ENCODE data around the gene GATB. TPM values are rescaled to one million over a fixed set of nuclear protein-coding genes. Genes with fewer than 3 reads are reported as not detected.

Gene GATB
- total RNA-seq, 6 experiments from 2014 or later: 23.1 to 28.2 (median 24.4) TPM

DNA sequence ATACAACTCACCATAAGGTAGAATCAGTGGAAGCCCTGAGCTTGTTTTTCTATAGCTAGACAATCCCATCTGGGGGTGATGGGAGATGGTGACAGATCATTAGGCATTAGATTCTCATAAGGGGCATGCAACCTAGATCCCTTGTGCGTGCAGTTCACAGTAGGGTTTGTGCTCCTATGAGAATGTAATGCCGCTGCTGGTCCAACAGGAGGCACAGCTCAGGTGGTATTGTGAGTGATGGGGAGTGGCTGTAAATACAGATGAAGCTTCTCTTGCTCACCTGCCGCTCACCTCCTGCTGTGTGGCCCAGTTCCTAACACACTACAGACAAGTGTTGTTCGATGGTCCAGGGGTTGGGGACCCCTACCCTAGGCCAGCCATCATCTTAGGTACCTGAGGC is 5.9 kb upstream of the GATB start:
- Mint-ChIP-seq H3K4me3 (no peak overlapping the region), H3K27me3 (ENCODE audit: insufficient read depth) (peaks cover 4% of the 10 kb centered on the region; the same call in 1 of the 2 replicates)
- TF ChIP-seq CTCF (IDR thresholded peaks at IDR 0.05): peak; percentile 40

DNA sequence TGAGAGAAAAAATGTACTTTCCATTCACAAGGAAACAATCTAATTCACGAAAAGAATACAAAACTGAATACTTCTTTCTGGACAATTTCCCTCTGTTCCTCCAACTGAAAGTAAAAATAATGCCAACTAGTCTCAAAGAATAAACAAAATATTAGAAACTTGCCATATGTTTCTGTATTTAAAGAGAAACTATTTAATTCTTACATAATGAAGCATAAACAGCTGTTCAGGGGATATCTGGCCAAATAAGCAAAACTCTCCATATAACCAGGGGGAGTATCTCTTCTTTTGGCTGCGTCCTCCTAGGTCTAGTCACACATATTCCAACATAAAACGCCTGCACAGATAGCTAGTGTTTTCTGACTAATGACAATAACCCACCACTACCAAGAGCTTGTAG is 805 bp downstream of the GATB start:
- peak overlapping the region; percentile 98 for H3K27ac Mint-ChIP-seq
- H3K27me3 Mint-ChIP-seq (ENCODE audit: insufficient read depth): no peaks in the 10 kb centered on the region; the same call in 1 of the 2 replicates
- no peak for TF ChIP-seq CTCF (IDR thresholded peaks at IDR 0.05)
- H3K9me3 Mint-ChIP-seq: no peaks in the 10 kb centered on the region
- peaks cover 25% of the 10 kb centered on the region for H3K4me1 Mint-ChIP-seq (ENCODE audit: low read depth)
- no peak for DNase-seq
- peak overlapping the region; percentile 99 for H3K4me3 Mint-ChIP-seq
- H3K36me3 Mint-ChIP-seq (ENCODE audit: low read depth): no peaks in the 10 kb centered on the region; the same call in 1 of the 2 replicates

More for the DNA sequence above, 5.9 kb upstream of the GATB start:
- H3K36me3 Mint-ChIP-seq (ENCODE audit: low read depth): no peaks in the 10 kb centered on the region
- no peak for DNase-seq
- H3K9me3 Mint-ChIP-seq: no peaks in the 10 kb centered on the region
- H3K4me1 Mint-ChIP-seq (ENCODE audit: low read depth): peaks cover 7% of the 10 kb centered on the region
- H3K27ac Mint-ChIP-seq: no peak overlapping the region

DNA sequence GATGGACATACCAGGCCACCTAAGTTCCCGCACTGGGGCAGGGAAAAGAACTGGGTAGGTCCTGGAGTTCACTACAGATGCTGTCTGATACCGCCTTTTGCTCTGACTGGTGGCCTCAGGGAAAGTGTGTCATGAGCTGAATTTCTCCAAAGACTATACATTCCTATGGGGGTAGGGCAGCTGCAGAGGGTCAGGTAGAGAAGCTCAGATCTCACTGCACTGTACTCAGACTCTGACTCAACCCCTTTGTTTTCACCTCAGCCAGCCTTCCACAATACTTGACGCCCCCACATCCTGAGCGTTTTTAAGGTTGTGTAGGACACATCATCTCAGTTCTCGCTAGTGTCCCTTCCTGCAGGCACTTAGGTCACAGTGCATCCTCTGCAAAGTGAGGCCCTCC is 7.8 kb downstream of the GATB start:
- Mint-ChIP-seq H3K4me3 (peak overlapping the region; percentile 18), H3K27me3 (ENCODE audit: insufficient read depth) (no peaks in the 10 kb centered on the region)
- TF ChIP-seq CTCF (IDR thresholded peaks at IDR 0.05): no peak

GRCh38 chr4:151750156-151750555 is 10.7 kb downstream of the GATB start:
- no peaks in the 10 kb centered on the region for H3K9me3 Mint-ChIP-seq
- no peaks in the 10 kb centered on the region for H3K27me3 Mint-ChIP-seq (ENCODE audit: insufficient read depth)
- peaks cover 51% of the 10 kb centered on the region for H3K4me1 Mint-ChIP-seq (ENCODE audit: low read depth)
- no peak for DNase-seq
- TF ChIP-seq CTCF (IDR thresholded peaks at IDR 0.05): no peak
- H3K36me3 Mint-ChIP-seq (ENCODE audit: low read depth): peaks cover 28% of the 10 kb centered on the region
- no peak overlapping the region for H3K4me3 Mint-ChIP-seq
- H3K27ac Mint-ChIP-seq: no peak overlapping the region

More for the DNA sequence above, 7.8 kb downstream of the GATB start:
- peaks cover 19% of the 10 kb centered on the region for H3K36me3 Mint-ChIP-seq (ENCODE audit: low read depth)
- peak; percentile 40 for DNase-seq
- H3K27ac Mint-ChIP-seq: peak overlapping the region; percentile 21
- no peaks in the 10 kb centered on the region for H3K9me3 Mint-ChIP-seq
- peaks cover 24% of the 10 kb centered on the region for H3K4me1 Mint-ChIP-seq (ENCODE audit: low read depth)

- TF ChIP-seq CTCF (IDR thresholded peaks at IDR 0.05): no peak
- Mint-ChIP-seq H3K4me3 (peak overlapping the region; percentile 41), H3K27ac (peak overlapping the region; percentile 97), H3K4me1 (ENCODE audit: low read depth) (peaks cover 54% of the 10 kb centered on the region), H3K27me3 (ENCODE audit: insufficient read depth) (no peaks in the 10 kb centered on the region), H3K9me3 (no peaks in the 10 kb centered on the region), H3K36me3 (ENCODE audit: low read depth) (peaks cover 14% of the 10 kb centered on the region)
- no peak for DNase-seq
These were observed 15.2 kb downstream of the GATB start for GRCh38 chr4:151745481-151746231.
